H1 (cell line): ENCODE measurements around the gene ITGB1BP1. TPM values are rescaled to one million over a fixed set of nuclear protein-coding genes. Genes with fewer than 3 reads are reported as not detected.

Experiments
- CTCF ChIA-PET: fragments of 300-600 bp; sonication (Branson Sonifier 250); formaldehyde crosslinking; loops from one replicate; lab custom pipeline; 2021; ENCODE audit not compliant: partially characterized antibody; lab: Charles Lee
- POLR2A ChIA-PET: fragments of 300-600 bp; sonication (Branson Sonifier 250); formaldehyde crosslinking; loops from one replicate; lab custom pipeline; 2021; ENCODE audit warnings: inconsistent platforms; ENCODE audit not compliant: partially characterized antibody; lab: Charles Lee
- DNase-seq, 2 experiments: peaks; one replicate each; pipeline versions ENCODE4 v3.0.0 to v3.0.0-alpha.2; 2010 to 2022; ENCODE audit warnings: low spot score in 2 of 2, low read depth in 1 of 2, mixed read lengths in 1 of 2
- FAIRE-seq: peaks from 2 replicates; lab custom pipeline; 2011; peaks lifted over from hg19 to GRCh38; lab: Jason Lieb, UNC
- H2AFZ ChIP-seq: 2 replicates; pipeline ENCODE4 v1.8.1; 2012; ENCODE audit warnings: low read length, inconsistent platforms
- H2AK5ac ChIP-seq: 2 replicates; pipeline ENCODE4 v1.6.1; 2013; ENCODE audit warnings: low read depth, low read length
- H2BK120ac ChIP-seq: replicated peaks from 2 replicates; pipeline ENCODE3; 2013; ENCODE audit warnings: low read depth, low read length, inconsistent platforms
- H2BK12ac ChIP-seq: 2 replicates; pipeline ENCODE4 v1.6.1; 2013; ENCODE audit warnings: low read depth, low read length
- H2BK15ac ChIP-seq: 2 replicates; pipeline ENCODE4 v1.6.1; 2013; ENCODE audit warnings: low read length
- H2BK20ac ChIP-seq: 2 replicates; pipeline ENCODE4 v1.6.1; 2013; ENCODE audit warnings: low read length
- H2BK5ac ChIP-seq: 2 replicates; pipeline ENCODE4 v1.6.1; 2013; ENCODE audit warnings: low read depth, low read length
- H3K14ac ChIP-seq: 2 replicates; pipeline ENCODE4 v1.6.1; 2013; ENCODE audit warnings: inconsistent platforms; ENCODE audit not compliant: insufficient read length
- H3K18ac ChIP-seq: 2 replicates; pipeline ENCODE4 v1.6.1; 2013; ENCODE audit warnings: low read length; ENCODE audit errors: extremely low read depth
- H3K23ac ChIP-seq: 2 replicates; pipeline ENCODE4 v1.6.1; 2013; ENCODE audit warnings: inconsistent platforms; ENCODE audit not compliant: insufficient read length
- H3K23me2 ChIP-seq: 2 replicates; pipeline ENCODE4 v1.6.1; 2013; ENCODE audit warnings: low read depth, low read length
- H3K27ac ChIP-seq: 2 replicates; pipeline ENCODE4 v1.6.1; 2011; ENCODE audit warnings: low read depth, low read length, inconsistent platforms
- H3K27me3 ChIP-seq, 4 experiments: replicated peaks in 1 of 4; 1 replicate in 1 of 4; 2 replicates in 3 of 4; pipeline versions ENCODE4 v1.6.1 to v1.8.1; 2011 to 2013; ENCODE audit warnings: low read length in 3 of 4, mild to moderate bottlenecking in 3 of 4, inconsistent platforms in 2 of 4, mixed read lengths in 2 of 4, moderate library complexity in 1 of 4; ENCODE audit not compliant: control insufficient read depth in 3 of 4, insufficient read depth in 3 of 4; ENCODE audit errors: extremely low read depth in 1 of 4
- H3K36me3 ChIP-seq, 4 experiments: 2 replicates each; pipeline versions ENCODE4 v1.6.1 to v1.8.1; 2011 to 2013; ENCODE audit warnings: mild to moderate bottlenecking in 4 of 4, low read length in 3 of 4, moderate library complexity in 2 of 4, control low read depth in 1 of 4, inconsistent platforms in 1 of 4; ENCODE audit not compliant: insufficient read depth in 4 of 4, control insufficient read depth in 2 of 4
- H3K4ac ChIP-seq: replicated peaks from 2 replicates; pipeline ENCODE3; 2013; ENCODE audit warnings: low read length, low read depth, mixed read lengths, inconsistent platforms; ENCODE audit not compliant: insufficient read length
- H3K4me1 ChIP-seq, 4 experiments: replicated peaks in 1 of 4; 1 replicate in 1 of 4; 2 replicates in 3 of 4; pipeline versions ENCODE4 v1.6.1 to v1.8.1; 2011 to 2013; ENCODE audit warnings: low read length in 3 of 4, inconsistent platforms in 2 of 4, mixed read lengths in 1 of 4; ENCODE audit not compliant: insufficient read depth in 4 of 4, control insufficient read depth in 3 of 4
- H3K4me2 ChIP-seq, 2 experiments: 2 replicates each; pipeline versions ENCODE4 v1.6.1 to v1.8.1; 2011 to 2013; ENCODE audit warnings: low read depth in 2 of 2, low read length in 2 of 2, control low read depth in 1 of 2, inconsistent platforms in 1 of 2, mild to moderate bottlenecking in 1 of 2; ENCODE audit not compliant: insufficient read depth in 1 of 2
- H3K4me3 ChIP-seq, 4 experiments: fragments of 200-600, 300-600 bp in 1 of 4; sonication (generic), shearing (Covaris generic), sonication (Bioruptor Twin) in 1 of 4; 2 replicates each; pipeline versions ENCODE4 v1.5.1 to v1.8.1; 2011 to 2016; ENCODE audit warnings: low read length in 4 of 4, low read depth in 3 of 4, control low read depth in 2 of 4, inconsistent platforms in 2 of 4, mild to moderate bottlenecking in 2 of 4, mixed read lengths in 1 of 4, moderate library complexity in 1 of 4; ENCODE audit not compliant: insufficient read depth in 2 of 4; ENCODE audit errors: extremely low read depth in 1 of 4
- H3K56ac ChIP-seq: replicated peaks from 2 replicates; pipeline ENCODE3; 2013; ENCODE audit warnings: low read depth, mild to moderate bottlenecking, mixed read lengths, low read length, inconsistent platforms; ENCODE audit not compliant: insufficient read length
- H3K79me1 ChIP-seq: 2 replicates; pipeline ENCODE4 v1.6.1; 2013; ENCODE audit warnings: low read depth, low read length, control low read depth
- H3K79me2 ChIP-seq, 2 experiments: 2 replicates each; pipeline versions ENCODE4 v1.6.1 to v1.8.1; 2012 to 2013; ENCODE audit warnings: low read length in 2 of 2, mild to moderate bottlenecking in 2 of 2, inconsistent platforms in 1 of 2; ENCODE audit not compliant: insufficient read depth in 2 of 2, control insufficient read depth in 1 of 2
- H3K9ac ChIP-seq, 4 experiments: replicated peaks in 1 of 4; 1 replicate in 1 of 4; 2 replicates in 3 of 4; pipeline versions ENCODE4 v1.6.1 to v1.8.1; 2011 to 2013; ENCODE audit warnings: low read depth in 3 of 4, low read length in 3 of 4, control low read depth in 2 of 4, mild to moderate bottlenecking in 2 of 4, moderate library complexity in 2 of 4, inconsistent platforms in 1 of 4; ENCODE audit errors: extremely low read depth in 1 of 4
- H3K9me3 ChIP-seq, 2 experiments: 2 replicates each; pipeline versions ENCODE4 v1.6.1 to v1.8.1; 2012 to 2013; ENCODE audit warnings: mild to moderate bottlenecking in 2 of 2, moderate library complexity in 2 of 2, control low read depth in 1 of 2, inconsistent platforms in 1 of 2, low read depth in 1 of 2, low read length in 1 of 2, mixed read lengths in 1 of 2; ENCODE audit not compliant: insufficient read depth in 2 of 2
- H4K20me1 ChIP-seq, 2 experiments: replicated peaks in 1 of 2; 2 replicates each; pipeline versions ENCODE3 to v1.8.1; 2011 to 2013; ENCODE audit warnings: inconsistent platforms in 2 of 2, low read length in 2 of 2, mild to moderate bottlenecking in 1 of 2; ENCODE audit not compliant: insufficient read depth in 2 of 2, control insufficient read depth in 1 of 2
- H4K5ac ChIP-seq: 2 replicates; pipeline ENCODE4 v1.6.1; 2013; ENCODE audit warnings: low read length, low read depth, mixed read lengths, inconsistent platforms; ENCODE audit not compliant: insufficient read length
- H4K8ac ChIP-seq: 2 replicates; pipeline ENCODE4 v1.8.0; 2013; ENCODE audit warnings: mild to moderate bottlenecking, moderate library complexity, low read length, inconsistent platforms; ENCODE audit not compliant: insufficient read depth; ENCODE audit errors: extremely low read depth
- H4K91ac ChIP-seq: replicated peaks from 2 replicates; pipeline ENCODE3; 2013; ENCODE audit warnings: low read length, mixed read lengths, inconsistent platforms; ENCODE audit not compliant: insufficient read length
- BRCA1 ChIP-seq: IDR thresholded peaks from 2 replicates; pipeline ENCODE4 v1.6.1; 2012; ENCODE audit warnings: low read depth, low read length, improper control_type of control experiment
- CBX5 ChIP-seq: fragments of 300-800, 300-1000 bp; sonication (generic); IDR thresholded peaks from 2 replicates; pipeline ENCODE4 v1.7.1; 2016; ENCODE audit warnings: antibody characterized with exemption, low read length, low read depth
- CEBPB ChIP-seq: IDR thresholded peaks from 2 replicates; pipeline ENCODE4 v1.6.1; 2012; ENCODE audit warnings: low read depth, low read length
- EZH2 ChIP-seq: fragments of 200-600 bp; sonication (generic); IDR thresholded peaks from 2 replicates; pipeline ENCODE4 v1.7.1; 2012; ENCODE audit warnings: low read depth, mild to moderate bottlenecking, moderate library complexity, low read length, inconsistent platforms; ENCODE audit not compliant: severe bottlenecking
- GTF2F1 ChIP-seq: IDR thresholded peaks from 2 replicates; pipeline ENCODE4 v1.6.1; 2012; ENCODE audit warnings: low read depth, low read length, improper control_type of control experiment, borderline replicate concordance
- HDAC6 ChIP-seq: IDR thresholded peaks from one replicate; pipeline ENCODE4 v1.7.1; 2012; ENCODE audit warnings: low read depth, mild to moderate bottlenecking, inconsistent platforms, low read length, moderate library complexity
- KDM5A ChIP-seq: fragments of 200-600 bp; IDR thresholded peaks from 2 replicates; pipeline ENCODE4 v1.7.1; 2012; ENCODE audit warnings: mild to moderate bottlenecking, low read length, inconsistent platforms, mixed read lengths
- NRF1 ChIP-seq: IDR thresholded peaks from 2 replicates; pipeline ENCODE4 v1.6.1; 2011; ENCODE audit warnings: mild to moderate bottlenecking, low read depth, low read length, improper control_type of control experiment
- POLR2A ChIP-seq, 2 experiments: IDR thresholded peaks; 1 replicate in 1 of 2; 2 replicates in 1 of 2; pipeline ENCODE4 v1.6.1; 2011; ENCODE audit warnings: low read depth in 2 of 2, low read length in 2 of 2, mild to moderate bottlenecking in 2 of 2; ENCODE audit errors: control extremely low read depth in 1 of 2
- POU5F1 ChIP-seq: IDR thresholded peaks from 2 replicates; pipeline ENCODE4 v1.6.1; 2011; ENCODE audit warnings: low read depth, mild to moderate bottlenecking, low read length, moderate library complexity
- RXRA ChIP-seq: IDR thresholded peaks from 2 replicates; pipeline ENCODE4 v1.6.1; 2011; ENCODE audit warnings: low read depth, mild to moderate bottlenecking, low read length, moderate library complexity; ENCODE audit not compliant: insufficient read depth
- TCF12 ChIP-seq: IDR thresholded peaks from 2 replicates; pipeline ENCODE4 v1.6.1; 2011; ENCODE audit warnings: low read depth, mild to moderate bottlenecking, low read length
- ZNF274 ChIP-seq: IDR thresholded peaks from 2 replicates; pipeline ENCODE4 v1.7.0; 2012; ENCODE audit warnings: low read length, borderline replicate concordance; ENCODE audit errors: extremely low read depth
- WGBS, 2 experiments: shearing (Covaris generic) in 1 of 2; methylation state at CpG; one replicate each; pipeline versions ENCODE4 v1.1.6 to v1.1.7; 2013 to 2015; ENCODE audit warnings: low lambda C conversion rate in 2 of 2, mixed read lengths in 2 of 2, inconsistent platforms in 1 of 2, low coverage in 1 of 2, missing lambda C conversion rate in 1 of 2; ENCODE audit not compliant: insufficient replicate concordance in 2 of 2, insufficient coverage in 1 of 2, insufficient read length in 1 of 2; ENCODE audit errors: extremely low coverage in 1 of 2, missing lambda C conversion rate in 1 of 2; 5-methylcytosine and 5-hydroxymethylcytosine counted together
- polyA plus RNA-seq, 7 experiments: library from polyadenylated mRNA; depleted of rRNA in 3 of 7; stranded (reverse) in 5 of 7; unstranded in 2 of 7; fragments of >200 nt in 5 of 7; fragments of 200-250 nt in 2 of 7; gene quantifications; 1 replicate in 5 of 7; 2 replicates in 1 of 7; 4 replicates in 1 of 7; pipeline versions ENCODE4 v1.2.1 to v1.2.3, GENCODE V29; 2011 to 2013; ENCODE audit warnings: missing spikeins in 2 of 7, mixed read lengths in 2 of 7
- total RNA-seq: library from RNA; stranded (reverse); fragmentation: NEBNext Ultra II Directional; extraction: Animal tissue kit (Norgen Biotek cat#: 25700); gene quantifications from 2 replicates; pipeline ENCODE4 v1.2.1, GENCODE V29; 2021

The ITGB1BP1 gene
- total and polyA plus RNA-seq, 2 of the 8 experiments (the other 6 are each of a cell fraction or from before 2014, with no cell fraction given), result 16.1 to 45.4 TPM

GRCh38 chr2:9358846-9359245, 64.5 kb downstream of the ITGB1BP1 start:
- Histone ChIP-seq H3K79me2 (no peaks in the 10 kb centered on the region), H4K91ac (no peak overlapping the region), H3K27me3 (no peaks in the 10 kb centered on the region), H3K36me3 (peaks cover 0 to 8% (median 1%) of the 10 kb centered on the region in 4 experiments; a peak in 5 of 8 replicates), H3K9ac (no peak overlapping the region), H3K18ac (no peak overlapping the region), H3K14ac (no peak overlapping the region), H3K4me3 (no peak overlapping the region), H3K4me1 (peaks cover 2 to 11% (median 5%) of the 10 kb centered on the region in 4 experiments; a peak in 6 of 7 replicates), H4K8ac (no peak overlapping the region)
- CTCF ChIA-PET, result interaction anchor here (2.1 to 2.7 kb wide), 2 partner anchors 10 to 13 kb away, joined by 11 to 17 read pairs; no protein-coding TSS in a partner anchor
- TF ChIP-seq CEBPB (no peak), NRF1 (no peak), GTF2F1 (no peak), KDM5A (no peak), BRCA1 (no peak), POU5F1 (no peak), TCF12 (no peak), RXRA (no peak), ZNF274 (no peak), CBX5 (no peak), POLR2A (IDR thresholded peaks at IDR 0.05; ENCODE audit: control extremely low read depth in 1 of 2, low read depth in 2 of 2, low read length in 2 of 2) (no peak), HDAC6 (no peak), EZH2 (no peak)
- TF ChIP-seq, all 59 proteins: peak for 0
- no peak overlapping the region for H2BK20ac ChIP-seq
- H2AK5ac ChIP-seq, result no peak overlapping the region
- no peak overlapping the region for H4K5ac ChIP-seq
- H2BK120ac ChIP-seq, result no peak overlapping the region
- H2BK5ac ChIP-seq, result no peak overlapping the region
- H3K23ac ChIP-seq, result no peak overlapping the region
- POLR2A ChIA-PET, result no interaction called here
- H3K27ac ChIP-seq, result no peak overlapping the region
- no peak overlapping the region for H3K4ac ChIP-seq
- no peaks in the 10 kb centered on the region for H3K23me2 ChIP-seq
- no peak overlapping the region for H3K56ac ChIP-seq
- 88% methylated on average over 1 of the region's 1 CpG; no CpG with 5 or more reads in 1 of the 2 experiments for WGBS, 2 experiments
- FAIRE-seq, result no peak
- no peak overlapping the region for H2BK12ac ChIP-seq
- H2BK15ac ChIP-seq, result no peak overlapping the region
- no peak overlapping the region for H2AFZ ChIP-seq
- H4K20me1 ChIP-seq, result no peaks in the 10 kb centered on the region
- no peaks in the 10 kb centered on the region for H3K79me1 ChIP-seq
- H3K4me2 ChIP-seq, result no peak overlapping the region
- DNase-seq, result no peak
- H3K9me3 ChIP-seq, result no peaks in the 10 kb centered on the region
